ENCODE data around the gene HK1.

DNA sequence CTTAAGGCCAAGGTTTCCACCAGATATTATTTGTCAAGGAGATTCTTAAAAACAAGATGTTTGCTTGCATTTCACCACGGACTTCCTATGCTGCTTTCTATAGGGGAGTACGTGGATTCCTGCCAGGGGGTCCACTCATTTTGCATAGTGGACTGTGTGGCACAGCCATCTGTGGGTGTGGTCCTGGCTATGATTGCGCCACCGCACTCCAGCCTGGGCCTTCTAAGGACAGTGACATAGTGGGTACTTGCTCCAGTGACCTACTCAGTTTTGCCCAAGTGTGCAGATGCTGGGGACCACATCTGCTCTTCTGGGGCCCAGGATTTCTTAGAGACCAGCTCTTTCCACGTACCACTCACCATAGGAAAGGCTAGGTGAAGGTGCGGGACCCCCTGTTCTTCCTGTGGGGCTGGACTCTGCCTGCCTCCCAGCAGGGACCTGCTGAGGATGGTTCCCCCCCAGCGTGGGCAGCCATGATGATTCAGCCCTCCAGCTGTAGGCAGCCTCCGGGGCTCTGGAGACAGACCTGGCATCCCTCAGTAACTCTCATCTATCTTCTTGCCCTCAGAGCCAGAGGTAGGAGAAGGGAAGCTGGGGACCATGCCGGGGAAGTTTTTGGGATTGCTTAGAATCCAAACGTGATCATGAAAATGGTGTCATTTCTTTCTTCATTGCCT, 42.9 kb downstream of the HK1 start:
- TF ChIP-seq HNRNPL (IDR thresholded peaks at IDR 0.05; ENCODE audit: low read depth, low read length) (no peak), MBNL3 (CRISPR knock-in tag; conservative IDR thresholded peaks at IDR 0.05) (no peak), GABPA (IDR thresholded peaks at IDR 0.05; ENCODE audit: low read depth, low read length) (no peak), GABPA (CRISPR knock-in tag; IDR thresholded peaks at IDR 0.05; ENCODE audit: low read depth) (no peak), EP300 (IDR thresholded peaks at IDR 0.05; ENCODE audit: low read depth in 2 of 2, low read length in 2 of 2) (no peak), EP300 (CRISPR knock-in tag; IDR thresholded peaks at IDR 0.05; ENCODE audit: borderline replicate concordance) (no peak)
- TF ChIP-seq, protein P1, sequence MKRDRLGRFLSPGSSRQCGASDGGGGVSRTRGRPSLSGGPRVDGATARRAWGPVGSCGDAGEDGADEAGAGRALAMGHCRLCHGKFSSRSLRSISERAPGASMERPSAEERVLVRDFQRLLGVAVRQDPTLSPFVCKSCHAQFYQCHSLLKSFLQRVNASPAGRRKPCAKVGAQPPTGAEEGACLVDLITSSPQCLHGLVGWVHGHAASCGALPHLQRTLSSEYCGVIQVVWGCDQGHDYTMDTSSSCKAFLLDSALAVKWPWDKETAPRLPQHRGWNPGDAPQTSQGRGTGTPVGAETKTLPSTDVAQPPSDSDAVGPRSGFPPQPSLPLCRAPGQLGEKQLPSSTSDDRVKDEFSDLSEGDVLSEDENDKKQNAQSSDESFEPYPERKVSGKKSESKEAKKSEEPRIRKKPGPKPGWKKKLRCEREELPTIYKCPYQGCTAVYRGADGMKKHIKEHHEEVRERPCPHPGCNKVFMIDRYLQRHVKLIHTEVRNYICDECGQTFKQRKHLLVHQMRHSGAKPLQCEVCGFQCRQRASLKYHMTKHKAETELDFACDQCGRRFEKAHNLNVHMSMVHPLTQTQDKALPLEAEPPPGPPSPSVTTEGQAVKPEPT (CRISPR knock-in tag; IDR thresholded peaks at IDR 0.05; ENCODE audit: low read depth) = no peak
- TF ChIP-seq, protein P2, sequence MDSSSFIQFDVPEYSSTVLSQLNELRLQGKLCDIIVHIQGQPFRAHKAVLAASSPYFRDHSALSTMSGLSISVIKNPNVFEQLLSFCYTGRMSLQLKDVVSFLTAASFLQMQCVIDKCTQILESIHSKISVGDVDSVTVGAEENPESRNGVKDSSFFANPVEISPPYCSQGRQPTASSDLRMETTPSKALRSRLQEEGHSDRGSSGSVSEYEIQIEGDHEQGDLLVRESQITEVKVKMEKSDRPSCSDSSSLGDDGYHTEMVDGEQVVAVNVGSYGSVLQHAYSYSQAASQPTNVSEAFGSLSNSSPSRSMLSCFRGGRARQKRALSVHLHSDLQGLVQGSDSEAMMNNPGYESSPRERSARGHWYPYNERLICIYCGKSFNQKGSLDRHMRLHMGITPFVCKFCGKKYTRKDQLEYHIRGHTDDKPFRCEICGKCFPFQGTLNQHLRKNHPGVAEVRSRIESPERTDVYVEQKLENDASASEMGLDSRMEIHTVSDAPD (CRISPR knock-in tag; IDR thresholded peaks at IDR 0.05) = no peak

Measured in HepG2 (cell line).